ENCODE data around the gene F2RL2.

The F2RL2 gene

GRCh38 chr5:76582230-76583162 is 40.7 kb downstream of the F2RL2 start:
- DNase-seq: peak; percentile 11

GRCh38 chr5:76580981-76581380 is 42.2 kb downstream of the F2RL2 start:
- no peak for DNase-seq

- DNase-seq: no peak
Observed at GRCh38 chr5:76579166-76579937, 43.9 kb downstream of the F2RL2 start.

- no peak for DNase-seq
Observed at GRCh38 chr5:76576996-76577395, 46.2 kb downstream of the F2RL2 start.

GRCh38 chr5:76576450-76576849 is 46.8 kb downstream of the F2RL2 start:
- DNase-seq: no peak

GRCh38 chr5:76571559-76571958 is 51.6 kb downstream of the F2RL2 start:
- DNase-seq: no peak

GRCh38 chr5:76570153-76570552 is 53.0 kb downstream of the F2RL2 start:
- no peak for DNase-seq

All from amniotic stem cell (primary cell).